Limb (tissue), 2 donors: ENCODE data around the gene CNTNAP2.

Experiments
- DNase-seq, 2 donors: peaks; one replicate each; pipeline ENCODE4 v3.0.0-alpha.2; 2016; ENCODE audit errors: extremely low spot score in 2 of 2

Gene CNTNAP2

DNA sequence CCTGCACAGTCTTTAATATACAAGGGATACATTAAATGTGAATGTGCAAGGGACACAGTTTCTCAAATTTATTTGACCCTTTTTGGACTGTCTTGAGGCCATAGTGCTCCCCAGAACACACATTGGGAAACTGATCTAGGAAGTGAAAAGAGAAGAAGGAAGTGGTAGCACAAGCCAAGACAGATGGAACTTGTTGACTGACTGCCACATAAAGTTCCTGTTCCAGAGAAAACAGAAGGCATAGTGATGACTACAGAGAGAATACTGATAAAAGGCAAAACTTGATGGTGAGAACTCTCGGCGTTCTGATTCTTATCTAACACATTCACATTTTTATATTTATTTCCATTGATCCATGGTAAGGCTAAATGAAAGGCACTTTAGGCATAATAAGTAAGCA, 1216.4 kb downstream of the CNTNAP2 start:
- DNase-seq: no peak

DNA sequence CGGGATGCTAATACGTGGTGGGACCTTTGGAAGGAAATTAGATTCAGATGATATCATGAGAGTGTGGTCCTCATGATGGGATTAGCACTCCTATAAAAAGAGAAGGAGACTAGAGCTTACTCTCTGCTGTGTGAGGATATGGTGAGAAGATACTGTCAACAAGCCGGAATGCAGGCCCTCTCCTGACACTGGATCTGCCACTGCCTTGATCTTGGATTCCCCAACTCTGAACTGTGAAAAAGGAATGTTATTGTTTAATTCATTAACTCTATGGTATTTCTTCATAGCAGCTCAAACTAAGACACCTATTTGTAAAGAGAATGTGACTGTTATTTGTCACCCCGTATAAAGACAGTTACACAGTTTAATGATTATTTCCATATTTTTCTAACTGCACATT, 1246.5 kb downstream of the CNTNAP2 start:
- no peak for DNase-seq

DNA sequence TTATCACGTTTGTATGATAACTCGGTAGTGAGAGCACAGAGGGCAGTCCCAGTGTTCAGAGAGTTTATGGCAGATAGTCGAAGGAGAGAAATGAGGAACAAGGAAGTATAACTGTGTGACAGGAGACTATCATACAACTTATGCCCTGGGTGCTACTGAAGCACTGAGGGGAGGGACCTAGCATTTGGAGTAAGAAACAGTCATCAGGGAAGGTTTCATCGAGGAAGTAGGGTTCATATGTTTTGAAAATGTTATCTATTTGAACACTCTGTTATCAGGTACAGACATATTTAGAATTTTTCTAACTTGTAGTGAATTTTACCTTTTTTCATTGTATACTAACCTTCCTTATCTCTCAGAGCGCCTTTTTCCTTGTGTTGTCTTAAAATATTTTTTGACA, 1259.6 kb downstream of the CNTNAP2 start:
- DNase-seq: no peak

GRCh38 chr7:147380926-147381325, 1264.3 kb downstream of the CNTNAP2 start:
- no peak for DNase-seq

- DNase-seq: no peak
Observed at GRCh38 chr7:147394329-147394728, 1277.7 kb downstream of the CNTNAP2 start.

DNA sequence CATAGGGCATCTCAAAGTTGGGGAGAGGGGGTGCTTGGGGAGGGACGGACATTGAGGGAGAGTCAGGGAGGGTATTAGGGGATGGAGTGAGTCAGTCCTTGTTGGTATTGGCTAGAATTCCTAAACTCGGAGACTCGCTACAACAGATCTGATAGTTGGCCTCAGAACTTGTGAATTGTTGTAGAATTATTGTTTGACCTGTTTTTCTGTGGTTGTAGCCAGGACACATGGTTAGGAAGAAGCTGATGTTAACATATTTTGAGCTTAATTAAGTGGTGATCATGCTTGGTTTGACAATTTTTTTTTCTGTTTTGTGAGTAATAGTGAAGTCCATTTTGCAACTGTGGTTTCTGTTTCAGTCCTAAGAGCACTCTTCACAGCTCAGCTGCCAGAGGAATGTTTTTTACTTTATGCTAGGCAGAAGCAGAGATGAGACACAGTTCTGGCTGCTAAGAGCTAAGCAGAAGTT, 1283.7 kb downstream of the CNTNAP2 start:
- no peak for DNase-seq

DNA sequence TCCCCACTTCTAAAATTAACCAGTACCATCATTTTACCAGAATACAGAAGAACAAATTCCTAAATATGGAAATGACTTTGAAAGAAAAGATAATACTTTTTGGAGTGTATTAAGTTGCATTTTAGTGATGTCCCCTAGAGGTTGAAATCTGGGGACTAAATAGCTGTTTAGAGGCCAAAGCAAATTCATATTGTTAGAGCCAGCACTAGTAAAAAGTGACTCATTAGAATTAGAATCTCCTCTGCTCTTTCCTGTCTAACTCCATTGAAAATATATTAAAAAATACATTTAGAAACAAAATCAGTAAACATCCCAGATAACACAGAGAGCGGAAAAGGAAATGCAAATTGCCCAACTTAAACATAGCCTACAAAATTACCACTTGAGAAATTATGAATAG, 1284.3 kb downstream of the CNTNAP2 start:
- DNase-seq: no peak

DNA sequence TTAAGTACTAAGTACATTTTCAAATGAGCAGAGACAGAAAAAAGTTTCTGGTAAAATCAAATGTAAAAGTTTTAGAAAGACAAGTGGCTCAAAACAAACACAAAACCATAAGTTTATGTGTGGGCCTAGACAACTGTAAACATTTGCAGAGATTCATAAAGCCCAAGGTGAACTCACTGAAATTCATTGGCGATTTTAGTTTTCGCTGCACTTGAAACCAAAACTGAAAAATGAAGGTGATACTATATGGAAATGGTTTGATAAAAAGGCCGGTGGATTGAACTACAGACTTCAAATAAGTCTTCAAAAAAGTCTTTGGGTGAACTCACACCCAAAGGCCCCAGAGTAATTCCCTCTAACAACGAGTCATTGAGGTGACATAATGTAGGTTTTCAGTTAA, 1289.0 kb downstream of the CNTNAP2 start:
- DNase-seq: no peak

DNA sequence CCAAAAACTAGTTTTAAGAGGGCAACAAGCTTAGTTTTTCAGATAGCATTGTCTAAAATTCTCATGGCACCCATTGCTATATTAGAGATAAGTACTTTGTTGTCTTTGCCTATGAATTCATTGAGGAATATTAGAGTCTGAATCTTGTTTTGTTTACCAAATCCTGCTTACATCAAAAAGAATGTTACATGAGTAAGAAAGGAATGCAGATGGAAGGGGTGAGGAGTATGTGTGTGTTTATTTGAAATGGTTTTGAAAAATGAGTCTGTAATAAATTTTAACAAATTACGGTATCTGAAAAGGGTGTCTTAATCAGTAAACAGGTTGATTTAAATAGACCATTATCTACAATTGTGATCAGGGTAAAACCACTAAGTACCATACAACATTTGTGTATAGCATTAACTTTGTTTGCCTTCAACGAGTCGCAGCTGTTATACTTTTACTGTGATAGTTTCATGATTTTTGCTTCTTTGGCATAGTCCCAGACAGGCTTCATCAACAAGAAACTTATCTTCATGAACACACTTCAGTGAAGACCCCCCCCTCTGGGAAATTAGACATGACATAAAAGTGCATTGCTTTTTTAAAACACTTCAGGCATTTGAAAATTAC, 1290.0 kb downstream of the CNTNAP2 start:
- DNase-seq: no peak

- DNase-seq: peak in 1 of 2 donors; percentile 42
Observed at GRCh38 chr7:147411096-147411495, 1294.5 kb downstream of the CNTNAP2 start.

- DNase-seq: no peak
Observed at GRCh38 chr7:147412109-147412508, 1295.5 kb downstream of the CNTNAP2 start.

GRCh38 chr7:147412782-147413556, 1296.4 kb downstream of the CNTNAP2 start:
- DNase-seq: peak in 1 of 2 donors; percentile 69

DNA sequence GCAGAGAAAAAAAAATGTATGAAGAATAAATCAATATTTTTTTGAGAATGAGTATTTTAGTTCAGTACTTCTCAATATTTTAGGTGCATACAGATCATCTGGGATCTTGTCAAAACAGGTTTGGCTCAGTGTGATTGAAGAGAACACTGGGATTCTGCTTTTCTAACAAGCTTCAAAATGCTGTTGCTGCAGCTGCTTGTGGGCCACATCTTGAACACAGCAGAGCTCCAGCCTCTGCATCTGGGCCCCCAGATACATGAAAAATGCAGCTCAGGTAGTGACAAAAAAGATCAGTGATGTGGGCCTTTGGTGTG, 1296.9 kb downstream of the CNTNAP2 start:
- no peak for DNase-seq

DNA sequence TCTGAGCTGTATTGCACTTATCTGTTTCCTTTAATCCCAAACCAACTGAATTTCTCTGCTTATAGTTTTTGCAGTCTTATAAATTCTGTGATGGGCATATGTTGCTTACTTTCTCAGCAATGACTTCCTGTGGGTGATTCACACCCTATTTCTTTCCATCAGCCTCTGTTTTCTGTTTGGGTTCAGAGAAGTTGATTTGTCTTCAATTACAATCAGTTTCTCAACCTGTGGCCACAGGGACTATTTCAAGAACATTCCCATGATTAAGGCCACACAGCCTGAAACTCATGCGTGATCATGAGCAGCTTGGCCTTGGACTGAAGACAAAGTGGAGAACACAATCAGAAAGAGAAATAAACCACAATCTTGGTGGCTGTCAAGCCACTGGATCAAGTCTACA, 1299.4 kb downstream of the CNTNAP2 start:
- no peak for DNase-seq

- no peak for DNase-seq
Observed at GRCh38 chr7:147418966-147419365, 1302.4 kb downstream of the CNTNAP2 start.

GRCh38 chr7:147423875-147424274, 1307.3 kb downstream of the CNTNAP2 start:
- DNase-seq: no peak

- no peak for DNase-seq
Observed at GRCh38 chr7:147428075-147428474, 1311.5 kb downstream of the CNTNAP2 start.

DNA sequence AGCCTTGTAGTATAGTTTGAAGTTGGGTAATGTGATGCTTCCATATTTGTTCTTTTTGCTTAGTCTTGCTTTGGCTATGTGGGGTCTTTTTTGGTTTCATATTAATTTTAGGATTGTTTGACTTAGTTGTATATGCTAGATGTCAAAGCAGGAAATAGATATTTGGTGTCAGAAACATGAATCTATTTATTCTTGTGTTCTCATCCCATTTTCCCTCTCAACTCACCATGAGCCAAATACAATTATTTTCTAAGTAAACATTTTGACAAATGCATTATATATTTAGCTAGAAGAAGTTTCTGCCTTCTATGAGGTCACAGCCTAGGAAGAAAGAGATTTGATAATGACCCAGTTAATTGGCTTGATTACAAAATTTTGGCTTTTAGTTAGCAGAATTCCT, 1313.4 kb downstream of the CNTNAP2 start:
- DNase-seq: no peak

- peak in 1 of 2 donors; percentile 8 for DNase-seq
Observed at GRCh38 chr7:147432079-147432478, 1315.5 kb downstream of the CNTNAP2 start.

DNA sequence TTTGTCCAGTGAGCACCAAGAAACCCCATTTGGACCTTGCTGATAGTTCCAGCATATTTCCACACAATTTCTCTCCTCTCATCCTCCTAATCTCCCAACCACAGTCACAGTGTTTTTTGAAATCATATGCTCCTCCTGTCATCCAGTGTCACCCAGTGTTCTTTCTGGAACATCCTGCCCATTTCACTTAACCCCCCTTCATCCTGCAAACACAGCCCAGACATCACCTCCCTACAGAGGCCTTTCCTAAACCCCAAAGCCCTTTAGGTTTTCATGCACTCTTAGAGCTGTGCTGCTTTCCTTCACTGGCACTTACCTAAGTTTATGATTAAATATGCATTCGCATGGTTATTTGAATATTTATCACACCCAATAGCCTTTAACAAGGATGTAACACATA, 1316.0 kb downstream of the CNTNAP2 start:
- no peak for DNase-seq

DNA sequence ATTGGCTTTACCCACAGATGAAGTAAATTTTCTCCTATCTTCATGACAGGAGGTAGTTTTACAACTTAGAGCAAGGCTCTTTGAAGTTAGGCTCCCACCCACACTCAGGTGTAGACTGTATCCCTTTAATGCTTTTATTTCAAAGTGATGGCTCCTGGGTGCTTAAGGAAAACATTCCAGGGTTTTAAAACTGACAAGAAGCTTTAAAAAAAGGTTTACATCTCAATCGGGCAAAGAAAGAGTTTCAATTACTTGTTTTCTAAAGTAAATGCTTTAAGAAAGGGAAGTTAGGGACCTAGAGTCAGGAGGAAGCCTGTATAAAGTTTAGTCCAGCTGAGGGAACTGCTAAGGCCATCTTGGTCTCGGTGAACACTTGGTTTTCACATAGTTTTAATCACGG, 1320.1 kb downstream of the CNTNAP2 start:
- DNase-seq: no peak

GRCh38 chr7:147438216-147438615, 1321.6 kb downstream of the CNTNAP2 start:
- DNase-seq: no peak

DNA sequence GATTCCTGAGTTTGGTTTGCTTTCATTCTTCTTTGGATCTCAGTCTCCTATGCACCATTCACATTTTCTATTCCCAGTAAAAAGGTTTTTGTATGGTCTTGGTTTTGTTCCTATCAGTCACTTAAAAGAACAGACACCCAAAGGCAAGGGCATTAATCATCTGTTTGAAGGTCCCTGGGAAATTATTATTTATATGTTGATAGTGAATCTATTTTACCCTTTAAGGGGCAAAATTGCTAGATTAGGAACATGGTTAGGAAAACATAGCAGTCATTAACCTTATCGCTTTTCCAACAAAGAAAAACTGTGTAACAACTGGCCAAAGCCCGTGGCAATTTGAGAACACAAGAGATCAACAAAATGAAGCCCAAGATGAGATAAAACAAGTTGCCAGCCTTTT, 1327.3 kb downstream of the CNTNAP2 start:
- no peak for DNase-seq
